Liver (tissue), 9 donors: ENCODE results near the gene ARPIN. TPM values are rescaled to one million over a fixed set of nuclear protein-coding genes. Genes with fewer than 3 reads are reported as not detected.

Source experiments
- DNase-seq: peaks from one replicate; pipeline ENCODE4 v3.0.0-alpha.2; 2017; ENCODE audit warnings: low spot score
- H3K27ac ChIP-seq, 2 donors: one replicate each; pipeline ENCODE4 v1.7.0; 2013; ENCODE audit warnings: inconsistent platforms in 2 of 2, low read length in 2 of 2, control low read depth in 1 of 2, low read depth in 1 of 2, mild to moderate bottlenecking in 1 of 2
- H3K27me3 ChIP-seq, 4 donors: one replicate each; pipeline versions ENCODE4 v1.6.1 to v1.7.0; 2013; ENCODE audit warnings: low read length in 3 of 4, inconsistent platforms in 1 of 4, mild to moderate bottlenecking in 1 of 4, moderate library complexity in 1 of 4; ENCODE audit not compliant: control insufficient read depth in 4 of 4, insufficient read depth in 4 of 4
- H3K36me3 ChIP-seq, 4 donors: one replicate each; pipeline versions ENCODE4 v1.6.1 to v1.7.0; 2013; ENCODE audit warnings: low read length in 3 of 4, mild to moderate bottlenecking in 3 of 4, low read depth in 1 of 4, moderate library complexity in 1 of 4; ENCODE audit not compliant: control insufficient read depth in 4 of 4, insufficient read depth in 3 of 4
- H3K4me1 ChIP-seq, 4 donors: one replicate each; pipeline versions ENCODE4 v1.6.1 to v1.7.0; 2013; ENCODE audit warnings: low read length in 3 of 4, mild to moderate bottlenecking in 3 of 4, moderate library complexity in 1 of 4; ENCODE audit not compliant: control insufficient read depth in 4 of 4, insufficient read depth in 4 of 4
- H3K4me3 ChIP-seq, 3 donors: one replicate each; pipeline versions ENCODE4 v1.6.1 to v1.7.0; 2013; ENCODE audit warnings: low read length in 3 of 3, control low read depth in 1 of 3, low read depth in 1 of 3, mild to moderate bottlenecking in 1 of 3
- H3K9ac ChIP-seq, 2 donors: one replicate each; pipeline ENCODE4 v1.7.0; 2013; ENCODE audit warnings: low read length in 2 of 2, mild to moderate bottlenecking in 2 of 2, moderate library complexity in 2 of 2, control low read depth in 1 of 2, low read depth in 1 of 2
- H3K9me3 ChIP-seq, 4 donors: one replicate each; pipeline versions ENCODE4 v1.6.1 to v1.7.0; 2013; ENCODE audit warnings: low read length in 3 of 4; ENCODE audit not compliant: control insufficient read depth in 4 of 4
- ATF3 ChIP-seq: IDR thresholded peaks from 2 replicates; pipeline ENCODE4 v1.6.1; 2016; ENCODE audit warnings: antibody characterized with exemption
- CTCF ChIP-seq: fragments of 150-350 bp; IDR thresholded peaks from 2 replicates; pipeline ENCODE4 v1.5.1; 2017; ENCODE audit warnings: improper control_type of control experiment, low read depth, low read length; ENCODE audit not compliant: missing input control
- FOXA1 ChIP-seq: IDR thresholded peaks from 2 replicates; pipeline ENCODE4 v1.6.1; 2016; ENCODE audit warnings: antibody characterized with exemption
- FOXA2 ChIP-seq: IDR thresholded peaks from 2 replicates; pipeline ENCODE4 v1.6.1; 2016; ENCODE audit warnings: antibody characterized with exemption
- GABPA ChIP-seq, 2 donors: IDR thresholded peaks in 1 of 2; conservative IDR thresholded peaks in 1 of 2; 2 replicates each; pipeline ENCODE4 v1.6.1; 2016; ENCODE audit warnings: antibody characterized with exemption in 2 of 2, mild to moderate bottlenecking in 1 of 2, moderate library complexity in 1 of 2
- HNF4A ChIP-seq, 2 donors: conservative IDR thresholded peaks; 2 replicates each; pipeline ENCODE4 v1.6.1; 2016; ENCODE audit warnings: antibody characterized with exemption in 2 of 2, mild to moderate bottlenecking in 2 of 2
- HNF4G ChIP-seq: IDR thresholded peaks from 2 replicates; pipeline ENCODE4 v1.6.1; 2016; ENCODE audit warnings: antibody characterized with exemption
- JUND ChIP-seq, 2 donors: IDR thresholded peaks; 2 replicates each; pipeline ENCODE4 v1.6.1; 2016; ENCODE audit warnings: antibody characterized with exemption in 2 of 2
- MAX ChIP-seq: IDR thresholded peaks from 2 replicates; pipeline ENCODE4 v1.6.1; 2016; ENCODE audit warnings: antibody characterized with exemption
- NR2F2 ChIP-seq: IDR thresholded peaks from 2 replicates; pipeline ENCODE4 v1.6.1; 2016; ENCODE audit warnings: antibody characterized with exemption
- RAD21 ChIP-seq, 2 donors: IDR thresholded peaks; 2 replicates each; pipeline ENCODE4 v1.6.1; 2016; ENCODE audit warnings: antibody characterized with exemption in 2 of 2, mild to moderate bottlenecking in 2 of 2
- REST ChIP-seq: IDR thresholded peaks from 2 replicates; pipeline ENCODE4 v1.6.1; 2016; ENCODE audit warnings: antibody characterized with exemption, mild to moderate bottlenecking
- RXRA ChIP-seq, 2 donors: IDR thresholded peaks; 2 replicates each; pipeline ENCODE4 v1.6.1; 2017 to 2018; ENCODE audit warnings: antibody characterized with exemption in 2 of 2, mild to moderate bottlenecking in 1 of 2
- SP1 ChIP-seq: IDR thresholded peaks from 2 replicates; pipeline ENCODE4 v1.6.1; 2018; ENCODE audit warnings: antibody characterized with exemption, mild to moderate bottlenecking
- TAF1 ChIP-seq: conservative IDR thresholded peaks from 2 replicates; pipeline ENCODE4 v1.6.1; 2016; ENCODE audit warnings: antibody characterized with exemption, mild to moderate bottlenecking
- YY1 ChIP-seq: IDR thresholded peaks from 2 replicates; pipeline ENCODE4 v1.6.1; 2016; ENCODE audit warnings: antibody characterized with exemption, mild to moderate bottlenecking
- ZBTB33 ChIP-seq: IDR thresholded peaks from 2 replicates; pipeline ENCODE4 v1.6.1; 2016; ENCODE audit warnings: antibody characterized with exemption
- WGBS: extraction: QIAGEN DNeasy Blood & Tissue Kit; methylation state at CpG from one replicate; pipeline ENCODE4 v1.1.7; 2013; 5-methylcytosine and 5-hydroxymethylcytosine counted together
- polyA plus RNA-seq, 2 donors: library from polyadenylated mRNA; stranded (reverse) in 1 of 2; unstranded in 1 of 2; fragments of 200-250 nt in 1 of 2; fragments of >200 nt in 1 of 2; fragmentation: Nextera tagmentation in 1 of 2; extraction: Ambion mirVana in 1 of 2; gene quantifications; one replicate each; pipeline versions ENCODE4 v1.2.1 to v1.2.3, GENCODE V29; 2013 to 2015
- total RNA-seq, 2 donors: library from RNA; depleted of rRNA; stranded (reverse); fragments of >200 nt; gene quantifications; one replicate each; pipeline ENCODE4 v1.2.3, GENCODE V29; 2014
- donor health status: healthy.
- donor health status: healthy.
- donor health status: healthy.
- donor health status: healthy.
- donor health status: healthy.

Gene ARPIN
- total and polyA plus RNA-seq, 4 donors = 1.6 to 7.2 (median 3.5) TPM

GRCh38 chr15:89899295-89899945, 13.3 kb downstream of the ARPIN start:
- no peaks in the 10 kb centered on the region for H3K9me3 ChIP-seq
- no peak overlapping the region for H3K9ac ChIP-seq
- H3K4me1 ChIP-seq = peaks cover 0 to 3% (median under 1%) of the 10 kb centered on the region in 4 donors
- 83% methylated on average over 12 of the region's 12 CpGs for WGBS
- TF ChIP-seq REST (no peak), HNF4A (conservative IDR thresholded peaks at IDR 0.05) (peak in 1 of 2 donors; percentile 16)
- DNase-seq = no peak
- H3K36me3 ChIP-seq = peaks cover 0 to 12% (median 2%) of the 10 kb centered on the region in 4 donors
- H3K4me3 ChIP-seq = no peak overlapping the region
- H3K27me3 ChIP-seq = no peaks in the 10 kb centered on the region
- H3K27ac ChIP-seq = no peak overlapping the region

- H3K27ac ChIP-seq = no peak overlapping the region
- no peak for DNase-seq
- H3K9ac ChIP-seq = no peak overlapping the region
Observed at GRCh38 chr15:89898614-89899294, 14.0 kb downstream of the ARPIN start.

More at GRCh38 chr15:89898614-89899294, 14.0 kb downstream of the ARPIN start:
- TF ChIP-seq YY1 = no peak
- no peak for TF ChIP-seq FOXA1
- no peak for TF ChIP-seq ATF3
- no peak for TF ChIP-seq GABPA (IDR thresholded peaks at IDR 0.05 in 1 of 2, conservative IDR thresholded peaks at IDR 0.05 in 1 of 2)
- TF ChIP-seq HNF4G = no peak
- peak; percentile 90 for TF ChIP-seq CTCF
- TF ChIP-seq FOXA2 = no peak
- TF ChIP-seq MAX = no peak
- no peak for TF ChIP-seq NR2F2
- peak in 1 of 2 donors; percentile 21 for TF ChIP-seq HNF4A (conservative IDR thresholded peaks at IDR 0.05)
- TF ChIP-seq REST = no peak
- TF ChIP-seq SP1 = no peak
- no peak for TF ChIP-seq ZBTB33
- no peak for TF ChIP-seq TAF1
- no peak for TF ChIP-seq RXRA (IDR thresholded peaks at IDR 0.05)
- TF ChIP-seq JUND (IDR thresholded peaks at IDR 0.05) = no peak
- TF ChIP-seq RAD21 (IDR thresholded peaks at IDR 0.05) = peak; percentile 90
- peaks cover 0 to 4% (median 2%) of the 10 kb centered on the region in 4 donors for H3K4me1 ChIP-seq
- WGBS = 91% methylated on average over 7 of the region's 7 CpGs
- H3K4me3 ChIP-seq = no peak overlapping the region
- no peaks in the 10 kb centered on the region for H3K9me3 ChIP-seq
- H3K27me3 ChIP-seq = no peaks in the 10 kb centered on the region
- peaks cover 0 to 11% (median 2%) of the 10 kb centered on the region in 4 donors for H3K36me3 ChIP-seq
